ENCODE measurements around the gene BTG2.
A peak's percentile ranks its signal among the peaks of the same experiment; 100 is the strongest.
"Not testable (repeated sequence)": the region's sequence is repeated elsewhere in the genome, so short reads cannot be mapped to it uniquely, and the experiment has no call there.

BTG2 gene, protein sequence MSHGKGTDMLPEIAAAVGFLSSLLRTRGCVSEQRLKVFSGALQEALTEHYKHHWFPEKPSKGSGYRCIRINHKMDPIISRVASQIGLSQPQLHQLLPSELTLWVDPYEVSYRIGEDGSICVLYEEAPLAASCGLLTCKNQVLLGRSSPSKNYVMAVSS

DNA sequence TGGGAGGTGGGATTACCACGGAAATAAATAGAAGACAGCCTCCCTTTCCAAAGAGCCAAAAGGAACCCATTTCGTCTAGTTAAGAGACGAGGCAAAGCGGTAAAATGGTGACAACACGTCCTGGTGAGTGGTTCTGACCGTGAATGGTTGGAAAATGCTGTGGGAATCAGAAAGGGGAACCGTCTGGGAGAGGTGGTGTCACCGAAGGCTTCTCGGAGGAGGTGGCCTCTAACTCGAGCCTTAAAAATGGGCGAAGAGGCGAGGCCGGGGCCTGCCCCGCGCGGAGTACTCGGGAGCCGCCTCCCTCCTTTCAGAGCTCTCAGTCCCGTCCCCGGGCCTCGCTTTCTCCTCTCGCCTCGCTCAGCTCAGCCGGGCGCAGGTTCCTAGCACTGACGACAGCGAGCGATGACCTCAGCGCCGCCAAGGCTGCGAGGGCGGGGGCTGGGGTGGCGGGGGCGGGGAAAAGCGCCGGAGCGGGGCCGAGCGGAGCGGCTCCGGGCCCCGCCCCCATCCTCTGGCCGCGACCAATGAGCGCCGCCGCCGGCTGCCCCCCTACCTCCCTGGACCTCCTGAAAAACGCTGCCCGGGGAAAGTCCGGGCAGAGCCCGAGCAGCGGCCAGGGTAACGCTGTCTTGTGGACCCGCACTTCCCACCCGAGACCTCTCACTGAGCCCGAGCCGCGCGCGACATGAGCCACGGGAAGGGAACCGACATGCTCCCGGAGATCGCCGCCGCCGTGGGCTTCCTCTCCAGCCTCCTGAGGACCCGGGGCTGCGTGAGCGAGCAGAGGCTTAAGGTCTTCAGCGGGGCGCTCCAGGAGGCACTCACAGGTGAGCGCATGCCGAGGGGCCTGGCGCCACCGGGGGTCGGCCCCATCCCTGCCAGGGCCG is at the start of gene BTG2:
BTG2 (plus strand) TSS at position 601 of the 890 bp plus-strand sequence; CDS start at position 689, 88 bp downstream.
- DNase-seq (ENCODE audit: low read depth in 2 of 3, low spot score in 2 of 3): peak; percentile 75 to 81 (median 75)

DNA sequence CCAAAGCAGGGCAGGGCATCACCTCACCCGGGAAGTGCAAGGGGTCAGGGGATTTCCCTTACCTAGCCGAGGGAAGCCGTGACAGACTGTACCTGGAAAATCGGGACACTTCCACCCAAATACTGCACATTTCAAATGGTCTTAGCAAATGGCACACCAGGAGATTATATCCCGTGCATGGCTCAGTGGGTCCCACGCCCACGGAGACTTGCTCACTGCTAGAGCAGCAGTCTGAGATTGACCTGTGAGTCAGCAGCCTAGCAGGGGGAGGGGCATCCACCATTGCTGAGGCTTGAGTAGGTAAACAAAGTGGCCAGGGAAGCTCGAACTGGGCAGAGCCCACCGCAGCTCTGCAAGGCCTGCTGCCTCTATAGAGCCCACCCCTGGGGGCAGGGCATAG is 48.7 kb upstream of the BTG2 start:
- not testable (repeated sequence) for DNase-seq (ENCODE audit: low read depth in 2 of 3, low spot score in 2 of 3)

DNA sequence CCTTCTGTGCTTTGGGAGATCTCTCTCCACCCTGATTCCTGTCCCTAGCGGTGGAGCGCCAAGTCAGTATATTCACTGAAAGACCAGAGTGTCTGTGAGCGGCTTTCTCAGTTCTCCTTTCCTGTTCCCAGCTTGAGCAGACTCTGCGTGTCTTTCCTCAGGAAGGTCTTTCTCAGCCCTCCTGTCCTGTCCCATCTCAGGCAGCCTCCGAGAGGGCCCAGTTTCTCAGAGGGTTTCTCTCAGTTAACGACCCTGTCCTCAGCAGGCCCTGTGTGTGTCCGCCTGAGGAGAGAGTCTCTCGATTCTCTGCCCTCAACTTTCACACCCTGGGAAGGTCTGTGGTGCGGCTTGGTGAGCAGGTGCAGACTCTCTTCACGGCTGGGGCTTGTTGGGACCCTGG is 41.8 kb upstream of the BTG2 start:
- no peak for DNase-seq (ENCODE audit: low read depth in 2 of 3, low spot score in 2 of 3)

DNA sequence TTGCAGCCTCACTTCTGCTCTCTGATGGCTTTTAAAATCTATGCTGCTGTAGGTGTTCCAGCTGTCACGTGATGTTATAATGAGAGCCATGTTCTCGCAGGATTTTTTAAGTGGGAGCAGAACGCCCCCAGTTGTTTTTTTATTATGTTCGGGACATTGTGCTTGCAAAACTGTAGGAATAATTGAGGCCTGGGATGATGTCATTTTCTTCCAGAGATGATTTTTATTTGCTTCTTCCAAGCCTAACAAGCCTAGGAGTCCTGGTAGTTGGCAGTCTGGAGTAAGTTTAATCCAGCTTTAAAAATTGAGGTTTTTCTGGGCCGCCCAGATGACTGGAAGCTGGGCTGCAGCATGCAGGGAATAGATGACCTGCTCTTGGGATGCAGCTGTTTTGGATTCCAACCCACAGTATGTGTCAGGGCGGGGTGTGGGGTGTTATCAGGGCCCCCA is 41.2 kb upstream of the BTG2 start:
- DNase-seq (ENCODE audit: low read depth in 2 of 3, low spot score in 2 of 3): no peak

DNA sequence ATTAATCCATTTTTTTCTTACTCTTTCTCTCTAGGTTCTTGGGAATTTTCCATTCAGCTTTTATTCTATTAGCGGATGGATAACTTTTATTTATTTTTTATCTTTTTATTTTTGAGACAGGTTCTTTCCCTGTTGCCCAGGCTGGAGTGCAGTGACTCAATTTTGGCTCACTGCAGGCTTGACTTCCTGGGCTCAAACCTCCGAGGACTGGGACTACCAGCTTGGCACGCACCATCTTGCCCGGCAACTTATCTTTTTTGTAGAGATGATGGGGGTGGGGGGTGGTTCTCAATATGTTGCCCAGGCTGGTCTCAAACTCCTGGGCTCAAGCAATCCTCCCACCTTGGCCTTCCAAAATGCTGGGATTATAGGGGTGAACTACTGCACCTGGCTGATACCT is 39.8 kb upstream of the BTG2 start:
- DNase-seq (ENCODE audit: low read depth in 2 of 3, low spot score in 2 of 3): no peak

DNA sequence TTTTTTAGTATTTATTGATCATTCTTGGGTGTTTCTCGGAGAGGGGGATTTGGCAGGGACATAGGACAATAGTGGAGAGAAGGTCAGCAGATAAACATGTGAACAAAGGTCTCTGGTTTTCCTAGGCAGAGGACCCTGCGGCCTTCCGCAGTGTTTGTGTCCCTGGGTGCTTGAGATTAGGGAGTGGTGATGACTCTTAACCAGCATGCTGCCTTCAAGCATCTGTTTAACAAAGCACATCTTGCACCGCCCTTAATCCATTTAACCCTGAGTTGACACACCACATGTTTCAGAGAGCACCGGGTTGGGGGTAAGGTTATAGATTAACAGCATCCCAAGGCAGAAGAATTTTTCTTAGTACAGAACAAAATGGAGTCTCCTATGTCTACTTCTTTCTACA is 39.2 kb upstream of the BTG2 start:
- not testable (repeated sequence) for DNase-seq (ENCODE audit: low read depth in 2 of 3, low spot score in 2 of 3)

DNA sequence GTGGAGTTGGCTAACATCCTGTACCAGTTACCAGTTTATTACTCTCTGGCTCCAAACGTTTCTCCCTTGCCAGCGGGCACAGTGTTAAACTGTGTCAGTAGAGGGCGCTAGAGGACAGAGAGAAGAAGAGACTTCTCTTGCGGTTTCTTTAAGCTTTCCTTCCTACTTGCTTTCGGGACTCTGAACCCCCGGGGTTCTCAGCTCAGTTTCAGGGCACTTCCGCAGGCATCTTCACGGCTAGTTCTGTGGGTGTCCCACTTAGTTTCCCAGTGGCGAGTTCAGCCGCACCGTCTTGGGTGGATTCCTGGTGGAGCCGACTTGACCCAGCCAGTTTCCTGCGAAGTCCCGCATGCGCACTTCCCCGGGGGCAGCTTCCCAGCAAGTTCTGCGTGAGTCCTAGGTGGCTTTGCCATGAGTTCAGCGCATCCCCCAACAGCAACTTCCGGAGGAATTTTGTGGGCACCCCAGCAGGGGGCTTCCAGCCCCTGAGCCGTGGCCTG is 37.9 kb upstream of the BTG2 start:
- peak in 2 of 3 experiments; percentile 46 to 77 for DNase-seq (ENCODE audit: low read depth in 2 of 3, low spot score in 2 of 3)

DNA sequence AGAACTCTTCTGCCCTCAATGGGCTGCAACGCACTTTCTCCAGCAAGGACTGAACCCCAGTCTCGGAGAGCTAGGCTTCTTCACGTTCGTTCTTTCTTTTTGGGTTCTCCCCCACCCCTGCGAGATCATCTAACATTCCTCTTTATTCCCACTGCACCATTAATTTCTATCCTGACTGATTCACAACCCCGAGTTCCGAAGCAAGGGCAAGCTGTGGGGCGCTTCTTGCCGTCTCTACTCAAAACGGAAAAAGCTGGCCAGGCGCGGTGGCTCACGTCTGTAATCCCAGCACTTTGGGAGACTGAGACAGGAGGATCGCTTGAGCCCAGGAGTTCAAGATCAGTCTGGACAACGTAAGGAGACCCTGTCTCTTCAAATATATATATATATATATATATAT is 37.4 kb upstream of the BTG2 start:
- no peak for DNase-seq (ENCODE audit: low read depth in 2 of 3, low spot score in 2 of 3)

DNA sequence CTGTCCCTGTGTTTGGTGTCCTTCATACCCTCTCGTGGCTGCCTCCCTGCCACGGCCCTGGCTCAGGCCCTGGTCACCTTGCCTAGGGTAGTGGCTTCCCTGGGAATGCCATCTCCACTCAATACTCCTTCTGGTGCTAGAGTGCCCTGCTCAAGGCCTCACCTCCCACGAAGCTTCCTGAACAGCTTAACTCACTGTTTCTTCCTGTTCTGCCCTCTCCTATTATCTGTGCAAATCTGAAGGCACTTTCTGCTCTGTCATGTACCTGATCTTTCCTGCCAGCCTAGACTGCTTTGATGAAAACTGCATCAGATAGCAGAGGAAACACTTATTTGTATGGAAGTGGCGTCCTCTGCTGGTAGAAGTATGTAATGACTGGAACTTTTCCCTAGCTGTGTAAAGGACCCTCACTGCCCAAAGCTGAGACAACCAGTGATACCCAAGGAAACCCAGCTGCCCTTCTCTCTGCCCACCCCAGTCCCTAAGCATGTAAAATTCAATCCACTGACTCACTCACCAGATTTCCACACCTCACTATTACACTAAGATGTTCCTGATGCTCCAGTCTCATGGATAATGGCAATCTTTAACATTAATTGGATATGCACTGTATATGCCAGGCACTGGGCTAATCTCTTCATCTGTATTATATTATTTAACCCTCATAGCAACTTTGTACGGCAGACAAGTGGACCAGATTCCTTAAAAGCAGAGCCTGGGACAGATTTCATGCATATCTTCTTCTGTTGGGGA is 36.2 kb upstream of the BTG2 start:
- DNase-seq (ENCODE audit: low read depth in 2 of 3, low spot score in 2 of 3): no peak

DNA sequence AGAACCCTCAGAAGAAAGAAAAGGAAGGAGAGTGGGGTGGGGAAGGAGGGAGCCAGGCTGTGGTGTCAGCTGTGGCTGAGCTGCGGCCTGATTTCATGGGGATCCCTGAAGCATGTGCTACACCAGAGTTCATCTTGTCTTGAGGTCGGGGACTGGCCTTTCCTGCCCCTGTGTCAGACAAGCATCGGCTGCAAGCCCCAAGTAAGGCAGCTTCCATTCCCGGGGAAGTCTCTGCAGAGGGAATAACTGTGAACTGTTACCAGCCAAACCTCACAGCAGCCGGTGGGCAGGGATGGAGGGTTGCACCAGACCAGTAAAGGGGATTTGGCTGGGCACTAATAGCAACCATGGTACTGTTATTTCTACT is 35.7 kb upstream of the BTG2 start:
- DNase-seq (ENCODE audit: low read depth in 2 of 3, low spot score in 2 of 3): no peak

DNA sequence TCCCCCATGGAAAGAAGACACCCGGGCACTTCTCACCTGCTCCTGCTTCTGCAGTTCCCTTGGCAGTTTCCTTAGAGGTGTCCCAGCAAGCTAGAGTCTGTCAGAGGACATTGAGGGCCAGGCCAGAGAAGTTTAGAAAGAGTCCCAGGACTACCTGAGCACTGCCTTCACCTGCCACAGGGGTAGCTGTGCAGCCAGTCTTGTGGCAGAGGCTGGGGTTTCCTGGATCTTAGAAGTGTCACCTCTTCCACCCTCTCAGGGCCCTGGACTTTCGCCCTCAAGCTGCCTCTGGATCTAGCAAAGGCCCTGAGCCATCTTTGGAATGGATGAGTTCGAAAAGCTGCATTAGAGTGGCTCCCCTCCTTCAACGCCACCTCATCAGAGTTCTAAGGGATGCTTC is 34.9 kb upstream of the BTG2 start:
- DNase-seq (ENCODE audit: low read depth in 2 of 3, low spot score in 2 of 3): no peak

DNA sequence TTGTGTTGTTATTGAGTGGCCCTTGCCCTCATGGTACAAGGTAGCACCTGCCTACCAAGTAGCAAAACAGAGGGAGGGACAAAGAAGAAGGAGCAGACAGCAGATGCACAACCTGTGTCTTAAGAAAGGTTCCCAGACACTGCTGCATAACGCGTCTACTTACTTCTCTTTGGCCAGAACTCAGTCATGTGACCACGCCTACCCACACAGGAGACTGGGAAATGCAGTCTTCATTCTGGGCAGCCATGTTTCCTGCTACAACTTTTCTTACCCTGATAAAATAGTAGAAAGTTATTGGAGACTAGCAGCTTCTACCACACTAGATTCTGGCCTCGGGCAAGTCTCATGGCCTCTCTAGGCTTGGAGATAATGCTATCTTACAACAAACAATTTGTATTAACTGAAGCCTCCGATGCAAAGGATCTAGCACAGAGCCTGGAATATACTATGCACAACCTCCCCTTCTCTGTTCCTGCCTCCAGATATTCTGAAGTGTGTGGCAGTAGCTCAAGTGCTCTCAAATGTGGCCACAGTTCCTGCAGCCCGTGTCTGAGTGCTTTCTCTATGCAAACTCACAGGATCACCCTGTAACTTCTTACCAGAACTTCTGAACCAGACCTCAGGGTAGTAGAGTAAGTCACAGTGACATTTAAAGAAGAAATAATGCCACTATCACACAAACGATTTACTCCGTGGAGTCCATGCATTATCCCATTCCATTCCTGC is 34.1 kb upstream of the BTG2 start:
- no peak for DNase-seq (ENCODE audit: low read depth in 2 of 3, low spot score in 2 of 3)

DNA sequence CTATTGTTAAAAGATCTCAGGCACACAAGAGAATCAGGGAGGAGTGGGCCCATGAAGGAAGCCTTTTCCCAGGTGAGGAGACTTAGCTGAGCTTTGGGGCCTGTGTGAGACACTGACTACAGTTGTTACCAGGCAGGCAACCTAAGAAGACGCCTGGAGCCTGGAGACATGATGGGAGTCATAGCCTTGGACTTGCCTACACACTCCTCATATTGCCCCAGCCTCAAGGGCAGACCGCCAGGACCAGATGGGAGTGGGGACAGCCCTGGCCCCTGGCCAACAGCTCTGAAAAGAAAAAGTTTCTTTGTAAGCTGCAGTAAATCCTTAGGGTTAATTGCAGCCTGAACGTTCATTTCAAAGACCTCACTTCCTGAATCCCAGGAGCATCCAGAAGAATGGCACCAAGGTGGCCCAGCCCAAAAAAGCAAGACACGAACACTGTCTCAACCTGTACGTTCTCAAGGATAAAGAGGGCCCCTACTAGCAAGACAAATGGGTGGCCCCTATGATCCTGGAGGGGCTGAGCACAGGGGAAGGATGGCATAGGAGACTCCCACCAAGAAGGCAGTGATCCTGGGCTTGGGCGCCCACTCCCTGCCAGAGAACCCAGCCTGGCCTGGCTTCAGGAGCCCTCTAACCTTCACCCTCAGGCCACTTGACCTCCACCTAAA is 33.2 kb upstream of the BTG2 start:
- DNase-seq (ENCODE audit: low read depth in 2 of 3, low spot score in 2 of 3): no peak

DNA sequence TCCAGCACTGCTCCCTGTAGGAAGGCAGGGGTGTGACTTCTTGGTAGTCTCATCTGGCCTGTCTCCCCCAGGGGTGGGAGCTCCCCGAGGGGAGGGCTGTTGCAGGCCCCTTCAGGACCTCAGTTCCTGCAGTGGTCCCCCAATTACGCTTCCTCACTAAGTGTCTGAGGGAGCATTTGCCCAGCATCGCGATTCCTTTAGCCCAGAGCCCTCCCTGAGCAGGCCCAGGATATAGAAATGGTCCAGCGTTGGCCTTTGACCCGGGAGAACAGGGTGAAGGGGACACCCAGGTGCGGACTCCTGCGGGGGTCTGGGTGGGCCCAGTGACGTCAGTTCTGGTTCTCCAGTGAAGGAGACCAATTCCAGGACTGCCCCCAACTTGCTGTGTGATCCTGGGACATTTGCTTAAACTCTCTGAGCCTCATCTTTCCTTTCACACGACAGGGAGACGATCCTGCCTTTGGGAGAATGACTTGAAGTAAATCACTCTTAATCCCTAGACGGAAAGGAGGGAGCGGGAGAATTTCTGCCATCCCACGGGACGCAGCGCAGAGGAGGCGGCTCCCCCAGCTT is 32.6 kb upstream of the BTG2 start:
- DNase-seq (ENCODE audit: low read depth in 2 of 3, low spot score in 2 of 3): no peak

DNA sequence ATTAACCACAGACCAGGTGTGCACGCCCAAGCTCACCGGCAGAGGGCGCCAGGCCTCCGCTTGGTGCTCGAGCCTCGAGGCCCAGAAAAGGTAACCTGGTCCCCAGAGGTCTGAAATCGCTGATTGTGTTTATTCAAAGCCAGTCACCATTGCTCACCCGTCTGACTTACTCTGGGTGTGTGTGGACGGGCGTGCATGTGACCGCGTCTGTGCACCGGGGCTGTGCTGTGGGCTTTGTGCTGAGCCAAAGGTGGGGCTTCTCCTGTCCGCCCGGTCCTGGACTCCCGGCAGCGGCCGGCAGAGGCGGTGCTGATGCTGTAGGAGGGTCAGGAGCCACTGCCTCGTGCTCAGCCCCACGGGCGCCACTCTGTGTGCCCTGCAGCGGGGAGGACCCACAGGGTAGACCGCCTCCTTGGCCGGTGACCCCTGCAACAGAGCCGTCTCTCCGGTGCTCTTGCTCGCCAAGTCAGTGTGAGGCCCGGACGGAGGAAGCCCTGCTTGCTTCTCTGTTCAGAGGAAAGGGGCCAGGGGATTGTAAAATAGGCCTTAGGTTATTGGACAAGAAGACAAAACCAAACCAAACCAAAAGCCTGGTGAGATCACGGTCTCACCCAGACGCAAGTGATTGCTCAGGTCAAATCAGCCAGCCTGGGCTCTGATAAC is 32.0 kb upstream of the BTG2 start:
- peak; percentile 69 to 93 (median 88) for DNase-seq (ENCODE audit: low read depth in 2 of 3, low spot score in 2 of 3)

DNA sequence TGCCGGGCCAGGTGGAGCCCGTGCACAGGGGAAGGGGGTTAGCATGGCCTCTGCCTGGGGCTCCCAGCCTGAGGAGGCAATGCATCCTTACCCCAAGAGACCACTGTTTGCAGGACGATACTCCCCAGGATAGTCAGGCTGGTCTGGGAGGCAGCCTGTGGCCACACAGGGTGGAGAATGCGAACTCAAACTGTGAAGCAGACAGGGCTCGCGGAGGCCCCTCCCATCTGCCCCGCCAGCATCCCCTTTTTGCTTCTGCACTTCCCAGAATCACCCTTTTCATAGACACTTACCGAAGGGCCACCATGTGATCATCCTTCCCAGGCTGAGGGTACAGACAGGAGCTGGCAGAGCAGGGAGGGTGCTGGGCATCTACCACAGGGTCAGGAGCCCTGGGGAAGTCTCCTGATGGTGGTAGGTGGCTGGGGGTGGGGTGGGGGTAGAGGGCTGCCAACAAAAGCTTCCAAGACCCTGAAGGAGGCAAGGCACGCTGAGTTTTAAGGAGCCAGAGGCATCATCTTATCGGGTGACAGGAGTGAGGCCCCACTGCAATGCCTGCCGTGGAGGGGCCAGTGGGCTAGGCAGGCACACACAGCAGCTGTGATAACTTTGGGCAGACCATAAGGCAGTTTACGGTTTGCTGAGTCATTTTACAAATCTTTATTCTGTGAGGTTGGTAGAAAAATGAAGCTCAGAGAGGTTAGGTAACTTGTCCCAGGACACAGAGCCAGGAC is 31.3 kb upstream of the BTG2 start:
- no peak for DNase-seq (ENCODE audit: low read depth in 2 of 3, low spot score in 2 of 3)

DNA sequence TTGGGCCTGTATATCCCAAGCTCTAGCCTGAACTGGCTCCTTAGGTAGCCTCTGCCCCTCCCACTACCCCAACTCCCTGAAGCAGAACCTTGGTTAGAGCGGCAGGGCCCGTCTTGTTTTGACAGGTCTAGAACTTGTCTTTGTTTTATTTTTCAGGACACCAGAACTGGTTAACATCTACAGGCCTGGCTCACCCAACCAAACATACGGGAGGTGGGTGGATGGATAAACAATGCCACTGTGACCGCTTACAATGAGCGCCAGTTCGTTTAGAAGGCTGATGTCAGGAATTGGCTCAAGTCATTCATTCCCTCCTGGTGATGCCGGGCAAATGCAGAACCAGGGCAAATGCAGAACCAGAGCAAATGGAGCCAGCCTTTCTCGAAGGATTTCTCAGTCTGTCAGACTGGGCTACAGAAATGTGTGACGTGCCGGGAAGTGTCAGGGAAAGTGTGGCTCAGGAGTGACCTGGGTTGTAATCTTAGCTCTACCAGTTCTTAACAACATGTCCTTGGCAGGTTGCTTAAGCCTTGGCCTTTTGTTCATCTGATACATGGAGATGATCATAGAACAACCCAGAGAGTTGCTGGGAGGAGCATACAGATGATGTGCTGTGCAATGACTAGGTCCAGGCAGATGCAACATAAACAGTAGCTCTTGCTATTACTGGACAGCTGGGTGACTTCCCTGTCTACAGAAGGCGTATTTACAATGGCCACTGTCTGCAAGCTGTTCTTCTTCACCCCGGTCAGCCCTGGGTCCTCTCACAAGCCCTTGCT is 30.5 kb upstream of the BTG2 start:
- DNase-seq (ENCODE audit: low read depth in 2 of 3, low spot score in 2 of 3): no peak

DNA sequence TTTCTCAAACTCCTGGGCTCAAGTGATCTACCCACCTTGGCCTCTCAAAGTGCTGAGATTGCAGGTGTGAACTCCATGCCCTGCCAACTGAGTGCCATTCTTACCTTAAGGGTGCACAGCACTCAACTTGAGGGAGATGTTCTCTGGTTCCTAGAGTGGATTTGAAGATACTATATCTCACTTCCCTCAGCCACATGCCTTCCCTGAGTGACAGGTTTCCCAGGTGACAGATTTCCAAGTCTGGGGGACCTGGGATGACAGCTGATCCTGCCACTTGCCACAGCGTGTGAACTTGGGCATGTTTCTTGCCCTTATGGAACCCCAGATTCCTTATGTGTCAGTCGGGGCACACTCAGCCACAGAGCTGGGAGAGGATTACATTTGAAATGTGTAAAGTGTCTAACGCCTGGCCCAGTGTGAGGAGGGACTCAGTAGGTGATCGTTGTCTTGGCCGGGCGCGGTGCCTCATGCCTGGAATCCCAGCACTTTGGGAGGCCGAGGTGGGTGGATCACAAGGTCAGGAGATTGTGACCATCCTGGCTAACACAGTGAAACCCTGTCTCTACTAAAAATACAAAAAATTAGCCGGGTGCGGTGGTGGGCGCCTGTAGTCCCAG is 29.6 kb upstream of the BTG2 start:
- no peak for DNase-seq (ENCODE audit: low read depth in 2 of 3, low spot score in 2 of 3)

All from activated CD8-positive, alpha-beta memory T cell treated with anti-CD3 and anti-CD28 coated beads for 48 hours (primary cell).